Sigmoid colon (tissue), 4 donors: Measurements from ENCODE around the gene CEPT1.

ENCODE experiments used
- EP300 ChIP-seq, 4 donors: sonication (generic); formaldehyde crosslinking; IDR thresholded peaks; one replicate each; pipeline ENCODE4 v1.6.1; 2017; ENCODE audit warnings: antibody characterized with exemption in 4 of 4
- POLR2A ChIP-seq, 2 donors: fragments of 450-650 bp; IDR thresholded peaks; one replicate each; pipeline ENCODE4 v1.6.1; 2016; ENCODE audit warnings: antibody characterized with exemption in 2 of 2, mild to moderate bottlenecking in 2 of 2, moderate library complexity in 2 of 2
- POLR2AphosphoS5 ChIP-seq, 4 donors: sonication (generic); formaldehyde crosslinking; IDR thresholded peaks; one replicate each; pipeline ENCODE4 v1.6.1; 2017; ENCODE audit warnings: antibody characterized with exemption in 4 of 4
- TF ChIP-seq, protein P1 (sequence below), 4 experiments: fragments of 450-650 bp in 3 of 4; fragments of 200-600 bp in 1 of 4; IDR thresholded peaks; one replicate each; pipeline ENCODE4 v1.5.1; 2016 to 2019; ENCODE audit warnings: antibody characterized with exemption in 4 of 4, mild to moderate bottlenecking in 3 of 4, moderate library complexity in 2 of 4

DNA sequence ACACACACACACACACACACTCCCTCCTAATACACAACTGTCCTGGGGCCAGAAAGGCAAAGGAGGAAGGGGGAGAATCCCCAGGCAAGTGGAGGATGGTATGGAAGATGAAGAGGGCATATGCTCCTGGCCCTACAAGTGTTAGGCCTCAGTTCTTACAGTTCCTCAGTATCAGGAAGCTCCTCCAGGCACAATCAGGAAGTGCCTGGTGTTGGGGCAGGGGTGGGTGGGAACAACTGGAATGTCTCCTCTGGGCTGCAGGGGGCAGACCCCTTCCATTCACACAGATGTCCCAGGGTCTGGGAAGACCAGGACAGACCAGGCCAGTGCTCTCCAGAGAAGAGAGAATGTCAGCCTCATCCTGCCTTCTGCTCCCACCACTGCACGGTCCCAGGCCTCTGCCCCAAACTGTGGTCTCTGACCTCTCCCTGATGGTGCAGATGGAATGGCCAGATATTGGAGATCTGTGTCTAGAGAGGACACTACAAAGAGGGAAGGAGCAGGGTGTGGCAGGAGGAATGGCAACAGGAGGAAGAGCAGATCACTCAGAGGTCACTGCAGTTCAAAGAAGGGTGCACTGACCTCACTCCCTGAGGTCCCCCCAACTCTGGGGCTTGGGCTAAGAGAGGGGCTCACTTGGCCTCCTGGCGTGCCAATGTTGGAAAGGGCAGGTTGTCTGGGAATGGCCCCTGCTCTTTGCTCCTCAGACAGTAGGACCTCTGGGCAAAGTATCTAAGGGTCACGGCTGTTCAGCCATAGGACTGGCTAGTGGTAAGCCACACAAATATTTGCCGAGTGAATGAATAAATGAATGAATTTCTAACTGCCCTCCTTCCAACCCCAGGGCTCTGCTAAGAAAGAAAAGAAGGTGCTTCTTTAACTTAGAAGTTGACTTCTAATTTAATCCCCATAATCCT, 62.9 kb downstream of the CEPT1 start:
- TF ChIP-seq POLR2AphosphoS5 (IDR thresholded peaks at IDR 0.05) (no peak), POLR2A (IDR thresholded peaks at IDR 0.05) (no peak), EP300 (IDR thresholded peaks at IDR 0.05) (no peak)
- TF ChIP-seq, protein P1, sequence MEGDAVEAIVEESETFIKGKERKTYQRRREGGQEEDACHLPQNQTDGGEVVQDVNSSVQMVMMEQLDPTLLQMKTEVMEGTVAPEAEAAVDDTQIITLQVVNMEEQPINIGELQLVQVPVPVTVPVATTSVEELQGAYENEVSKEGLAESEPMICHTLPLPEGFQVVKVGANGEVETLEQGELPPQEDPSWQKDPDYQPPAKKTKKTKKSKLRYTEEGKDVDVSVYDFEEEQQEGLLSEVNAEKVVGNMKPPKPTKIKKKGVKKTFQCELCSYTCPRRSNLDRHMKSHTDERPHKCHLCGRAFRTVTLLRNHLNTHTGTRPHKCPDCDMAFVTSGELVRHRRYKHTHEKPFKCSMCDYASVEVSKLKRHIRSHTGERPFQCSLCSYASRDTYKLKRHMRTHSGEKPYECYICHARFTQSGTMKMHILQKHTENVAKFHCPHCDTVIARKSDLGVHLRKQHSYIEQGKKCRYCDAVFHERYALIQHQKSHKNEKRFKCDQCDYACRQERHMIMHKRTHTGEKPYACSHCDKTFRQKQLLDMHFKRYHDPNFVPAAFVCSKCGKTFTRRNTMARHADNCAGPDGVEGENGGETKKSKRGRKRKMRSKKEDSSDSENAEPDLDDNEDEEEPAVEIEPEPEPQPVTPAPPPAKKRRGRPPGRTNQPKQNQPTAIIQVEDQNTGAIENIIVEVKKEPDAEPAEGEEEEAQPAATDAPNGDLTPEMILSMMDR (IDR thresholded peaks at IDR 0.05), result no peak
